CD4-positive, alpha-beta T cell treated with Interleukin-2 at 100 ng/mL for 4 hours (primary cell): ENCODE results near the gene SOCS3.

Experiments used
- DNase-seq: peaks from one replicate; pipeline ENCODE4 v3.0.0-alpha.2; 2020; ENCODE audit warnings: low spot score

SOCS3 gene

GRCh38 chr17:78307887-78308638, 51.8 kb downstream of the SOCS3 start:
- DNase-seq, result no peak

GRCh38 chr17:78306913-78307312, 53.0 kb downstream of the SOCS3 start:
- DNase-seq, result no peak
